ENCODE results near the gene ROBO2.

DNA sequence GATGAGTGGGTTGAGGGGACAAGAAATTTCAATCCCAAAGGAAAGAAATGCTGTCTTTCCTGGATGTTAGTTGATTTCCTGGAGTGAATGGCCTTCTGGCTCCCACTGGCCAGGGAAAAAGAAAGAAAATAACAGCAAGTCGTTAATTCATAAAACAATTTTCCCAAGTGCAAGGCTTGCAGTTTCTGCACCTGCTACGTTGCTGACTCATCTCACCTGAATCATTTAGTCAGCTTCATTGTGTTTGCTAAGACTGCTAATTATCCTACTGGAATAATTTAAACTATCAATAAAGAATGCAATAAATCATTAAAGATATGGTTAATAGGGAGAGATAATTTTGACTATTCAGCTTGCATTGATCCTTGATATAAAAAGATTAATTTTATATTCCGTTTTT is 387.6 kb downstream of the ROBO2 start:
- no peak for TF ChIP-seq EP300 (IDR thresholded peaks at IDR 0.05; ENCODE audit: borderline replicate concordance in 1 of 2, control insufficient read depth in 1 of 2, low read depth in 2 of 2, low read length in 2 of 2)
- no peak for TF ChIP-seq TCF12 (IDR thresholded peaks at IDR 0.05; ENCODE audit: low read depth, low read length)
- TF ChIP-seq IKZF1 (conservative IDR thresholded peaks at IDR 0.05), result no peak
- TF ChIP-seq, protein P1, sequence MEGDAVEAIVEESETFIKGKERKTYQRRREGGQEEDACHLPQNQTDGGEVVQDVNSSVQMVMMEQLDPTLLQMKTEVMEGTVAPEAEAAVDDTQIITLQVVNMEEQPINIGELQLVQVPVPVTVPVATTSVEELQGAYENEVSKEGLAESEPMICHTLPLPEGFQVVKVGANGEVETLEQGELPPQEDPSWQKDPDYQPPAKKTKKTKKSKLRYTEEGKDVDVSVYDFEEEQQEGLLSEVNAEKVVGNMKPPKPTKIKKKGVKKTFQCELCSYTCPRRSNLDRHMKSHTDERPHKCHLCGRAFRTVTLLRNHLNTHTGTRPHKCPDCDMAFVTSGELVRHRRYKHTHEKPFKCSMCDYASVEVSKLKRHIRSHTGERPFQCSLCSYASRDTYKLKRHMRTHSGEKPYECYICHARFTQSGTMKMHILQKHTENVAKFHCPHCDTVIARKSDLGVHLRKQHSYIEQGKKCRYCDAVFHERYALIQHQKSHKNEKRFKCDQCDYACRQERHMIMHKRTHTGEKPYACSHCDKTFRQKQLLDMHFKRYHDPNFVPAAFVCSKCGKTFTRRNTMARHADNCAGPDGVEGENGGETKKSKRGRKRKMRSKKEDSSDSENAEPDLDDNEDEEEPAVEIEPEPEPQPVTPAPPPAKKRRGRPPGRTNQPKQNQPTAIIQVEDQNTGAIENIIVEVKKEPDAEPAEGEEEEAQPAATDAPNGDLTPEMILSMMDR (IDR thresholded peaks at IDR 0.05 in 2 of 3, conservative IDR thresholded peaks at IDR 0.05 in 1 of 3; ENCODE audit: control insufficient read depth in 2 of 3, extremely low read depth in 1 of 3, insufficient read depth in 1 of 3, low read depth in 3 of 3, low read length in 3 of 3), result no peak
- no peak for TF ChIP-seq ATF2 (IDR thresholded peaks at IDR 0.05; ENCODE audit: low read length)
- no peak for TF ChIP-seq ZNF24 (IDR thresholded peaks at IDR 0.05)
- no peak for TF ChIP-seq RFX5 (IDR thresholded peaks at IDR 0.05; ENCODE audit: low read depth, low read length)
- TF ChIP-seq RAD21 (IDR thresholded peaks at IDR 0.05; ENCODE audit: insufficient read depth, low read depth, low read length), result no peak
- TF ChIP-seq SUZ12 (IDR thresholded peaks at IDR 0.05; ENCODE audit: unreplicated experiment), result no peak
- TF ChIP-seq, protein P2, sequence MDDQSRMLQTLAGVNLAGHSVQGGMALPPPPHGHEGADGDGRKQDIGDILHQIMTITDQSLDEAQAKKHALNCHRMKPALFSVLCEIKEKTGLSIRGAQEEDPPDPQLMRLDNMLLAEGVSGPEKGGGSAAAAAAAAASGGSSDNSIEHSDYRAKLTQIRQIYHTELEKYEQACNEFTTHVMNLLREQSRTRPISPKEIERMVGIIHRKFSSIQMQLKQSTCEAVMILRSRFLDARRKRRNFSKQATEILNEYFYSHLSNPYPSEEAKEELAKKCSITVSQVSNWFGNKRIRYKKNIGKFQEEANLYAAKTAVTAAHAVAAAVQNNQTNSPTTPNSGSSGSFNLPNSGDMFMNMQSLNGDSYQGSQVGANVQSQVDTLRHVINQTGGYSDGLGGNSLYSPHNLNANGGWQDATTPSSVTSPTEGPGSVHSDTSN (IDR thresholded peaks at IDR 0.05; ENCODE audit: insufficient replicate concordance, low read depth, low read length), result no peak
- no peak for TF ChIP-seq IRF5 (IDR thresholded peaks at IDR 0.05; ENCODE audit: borderline replicate concordance)

Measured in GM12878 (cell line).